ENCODE results near the gene UGT2B7.
"Not testable (repeated sequence)": the region's sequence is repeated elsewhere in the genome, so short reads cannot be mapped to it uniquely, and the experiment has no call there.

Gene UGT2B7

GRCh38 chr4:69089388-69089787 is 6.9 kb upstream of the UGT2B7 start:
- DNase-seq, result no peak

- peak; percentile 36 for DNase-seq
Measured at GRCh38 chr4:69092190-69092589, 4.1 kb upstream of the UGT2B7 start.

GRCh38 chr4:69092980-69093568 is 3.2 kb upstream of the UGT2B7 start:
- no peak for DNase-seq

- DNase-seq, result no peak
Measured at GRCh38 chr4:69093681-69094080, 2.6 kb upstream of the UGT2B7 start.

DNA sequence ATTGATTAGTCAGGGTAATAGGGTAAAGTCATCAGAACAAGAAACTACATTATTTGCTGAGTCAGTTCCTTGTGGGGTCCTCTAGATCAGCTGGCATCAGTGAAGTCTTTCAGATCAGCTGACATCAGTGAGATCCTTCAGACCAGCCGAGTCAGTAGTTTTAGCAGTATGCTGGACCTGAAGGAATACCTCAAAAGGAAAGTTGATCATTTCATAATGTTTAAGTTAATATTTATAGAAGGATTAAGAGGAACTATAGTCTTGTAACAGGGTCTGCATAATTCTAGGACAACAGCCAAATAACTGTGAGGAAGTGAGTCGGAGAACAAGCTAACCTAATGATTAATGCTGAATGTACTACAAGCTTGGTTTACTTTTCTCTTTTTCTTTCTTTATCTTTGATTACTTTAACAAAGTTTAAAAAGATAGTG is 958 bp upstream of the UGT2B7 start:
- DNase-seq, result no peak

GRCh38 chr4:69096810-69097209 is 536 bp downstream of the UGT2B7 start:
- no peak for DNase-seq

DNA sequence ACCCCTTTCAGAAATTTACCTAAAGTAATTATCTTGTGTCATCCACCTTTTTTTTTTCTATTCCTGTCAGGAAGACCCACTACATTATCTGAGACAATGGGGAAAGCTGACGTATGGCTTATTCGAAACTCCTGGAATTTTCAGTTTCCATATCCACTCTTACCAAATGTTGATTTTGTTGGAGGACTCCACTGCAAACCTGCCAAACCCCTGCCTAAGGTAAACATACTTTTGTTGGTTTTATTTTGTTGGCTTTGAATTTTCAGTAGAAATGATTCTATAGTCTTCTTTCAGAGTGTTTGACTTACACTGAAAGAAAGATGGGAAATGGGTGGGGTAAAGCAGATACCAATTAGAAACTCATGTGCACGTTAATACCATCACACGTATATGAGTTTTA is 2.2 kb downstream of the UGT2B7 start:
- DNase-seq, result peak; percentile 10

DNA sequence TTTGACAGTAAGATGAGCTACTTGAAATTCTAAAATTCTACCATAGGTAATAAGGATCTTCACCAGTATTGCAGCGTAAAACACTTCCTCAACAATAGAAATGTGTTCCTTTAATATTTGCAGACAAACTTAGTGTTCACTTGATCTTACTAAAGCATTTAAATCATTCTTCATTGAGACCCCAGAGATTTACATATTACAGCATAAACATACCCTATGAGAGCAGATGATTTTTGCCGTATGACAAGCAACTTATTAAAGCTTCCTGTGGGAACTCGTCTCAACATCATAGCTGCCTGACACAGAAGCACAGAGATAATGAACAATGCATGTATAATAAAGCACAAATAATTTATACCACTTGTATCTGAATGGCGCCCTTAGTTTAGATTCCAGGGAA is 3.6 kb downstream of the UGT2B7 start:
- no peak for DNase-seq

DNA sequence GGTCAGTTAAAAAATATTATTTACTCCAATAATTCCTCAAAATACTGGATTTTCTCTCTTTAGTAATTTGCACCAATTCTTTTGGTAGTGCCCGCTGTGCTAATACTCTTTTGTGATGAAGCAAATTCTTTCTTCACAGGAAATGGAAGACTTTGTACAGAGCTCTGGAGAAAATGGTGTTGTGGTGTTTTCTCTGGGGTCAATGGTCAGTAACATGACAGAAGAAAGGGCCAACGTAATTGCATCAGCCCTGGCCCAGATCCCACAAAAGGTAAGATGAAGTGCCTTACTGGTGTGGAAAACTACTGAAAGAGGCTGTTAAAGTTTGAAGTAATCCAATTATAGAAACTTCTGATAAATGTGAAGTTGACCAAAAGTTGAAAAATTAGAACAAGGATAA is 6.4 kb downstream of the UGT2B7 start:
- DNase-seq, result not testable (repeated sequence)

GRCh38 chr4:69104719-69105275 is 8.5 kb downstream of the UGT2B7 start:
- DNase-seq, result no peak

GRCh38 chr4:69115151-69115850 is 19.0 kb downstream of the UGT2B7 start:
- DNase-seq, result not testable (repeated sequence)

GRCh38 chr4:69115851-69116213 is 19.6 kb downstream of the UGT2B7 start:
- DNase-seq, result no peak

- no peak for DNase-seq
Measured at GRCh38 chr4:69116645-69117321, 20.5 kb downstream of the UGT2B7 start.

GRCh38 chr4:69120870-69121269 is 24.6 kb downstream of the UGT2B7 start:
- DNase-seq, result no peak

DNA sequence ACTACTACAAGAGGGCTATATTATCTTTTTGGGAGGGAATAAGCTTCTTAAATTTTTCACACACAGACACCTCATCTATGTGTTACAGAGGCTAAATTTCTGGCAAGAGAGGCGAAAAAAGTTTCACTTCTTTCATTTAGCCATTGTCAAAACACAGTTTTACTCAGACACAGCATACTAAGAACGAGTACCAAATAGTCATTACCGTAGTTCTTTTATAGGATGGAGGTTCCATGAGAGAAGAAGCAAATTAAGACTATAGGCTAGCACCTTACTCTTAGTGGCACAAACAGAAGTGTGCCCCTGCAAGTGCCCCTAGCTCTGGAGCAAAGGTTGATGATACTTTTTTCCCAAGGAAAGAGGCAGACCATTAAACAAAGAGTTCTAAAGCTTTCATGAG is 26.2 kb downstream of the UGT2B7 start:
- DNase-seq, result no peak

DNA sequence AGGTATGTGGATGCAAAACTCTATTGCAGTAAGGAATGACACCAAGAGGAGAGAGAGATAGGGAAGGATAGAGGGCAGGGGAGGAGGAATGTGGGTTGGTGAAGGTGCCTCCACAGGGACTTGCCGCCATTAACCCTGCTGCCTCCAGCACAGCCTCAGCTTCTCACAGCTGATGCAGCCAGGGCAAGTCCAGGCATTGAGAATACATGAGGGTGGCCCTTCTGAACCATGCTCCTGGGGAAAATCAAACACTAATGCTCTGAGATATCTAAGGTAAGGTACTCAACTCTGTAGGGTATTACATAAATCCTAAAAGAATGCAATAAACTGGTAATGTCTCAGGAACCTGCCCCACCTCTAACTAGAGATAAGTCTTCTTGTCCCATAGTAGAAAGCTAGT is 28.7 kb downstream of the UGT2B7 start:
- no peak for DNase-seq

GRCh38 chr4:69126024-69126423 is 29.8 kb downstream of the UGT2B7 start:
- DNase-seq, result no peak

- no peak for DNase-seq
Measured at GRCh38 chr4:69133993-69134392, 37.7 kb downstream of the UGT2B7 start.

DNA sequence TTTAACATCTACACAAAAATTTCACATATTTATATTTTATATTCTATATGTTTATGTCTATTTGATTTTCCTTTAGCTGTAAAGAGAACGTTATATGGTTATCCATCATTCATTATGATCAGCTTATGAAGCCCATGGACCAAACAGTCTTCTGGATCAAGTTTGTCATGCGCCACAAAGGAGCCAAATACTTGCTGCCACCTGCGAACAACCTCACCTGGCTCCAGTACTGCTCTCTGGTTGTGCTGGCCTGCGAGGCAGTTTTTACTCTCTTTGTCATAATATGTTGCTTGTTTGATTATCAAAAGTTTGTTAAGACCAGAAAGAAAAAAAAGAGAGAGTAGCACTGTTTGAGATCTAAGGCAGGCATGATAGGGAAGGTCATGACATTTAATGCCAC is 38.2 kb downstream of the UGT2B7 start:
- DNase-seq, result no peak

- no peak for DNase-seq
Measured at GRCh38 chr4:69141320-69141719, 45.0 kb downstream of the UGT2B7 start.

GRCh38 chr4:69147334-69147733 is 51.1 kb downstream of the UGT2B7 start:
- no peak for DNase-seq

GRCh38 chr4:69154021-69154420 is 57.7 kb downstream of the UGT2B7 start:
- no peak for DNase-seq

DNA sequence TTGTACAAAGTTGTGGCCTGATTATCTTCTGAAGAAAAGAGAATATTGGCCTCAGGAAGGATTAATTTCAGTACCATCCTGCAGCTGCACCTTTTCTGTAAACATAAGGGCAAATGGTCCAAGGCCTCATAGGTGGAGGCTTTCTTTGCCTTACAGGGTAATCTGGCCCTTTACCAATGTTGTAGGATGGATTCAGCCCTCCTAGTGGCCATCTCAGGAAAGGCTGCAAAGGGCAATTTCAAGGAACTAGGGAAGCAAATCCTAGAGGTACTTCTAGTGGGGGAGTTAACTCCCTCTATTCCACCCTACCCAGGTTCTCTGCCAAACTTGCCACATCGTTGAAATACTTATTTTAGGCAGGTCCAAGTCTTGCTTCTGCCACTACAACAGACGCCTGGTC is 60.6 kb downstream of the UGT2B7 start:
- no peak for DNase-seq

Measured in NCI-H748 treated with DMSO at 0.1 percent for 48 hours (cell line).